HG02938 (cell line): ENCODE measurements around the gene RBM15.

Source experiments
- ATAC-seq: cut with Tn5 transposase; IDR thresholded peaks from one replicate; pipeline ENCODE4 v1.9.1; 2021; ENCODE audit warnings: mild to moderate bottlenecking, moderate library complexity; ENCODE audit not compliant: unreplicated experiment

Gene RBM15

GRCh38 chr1:110393691-110394492, 54.7 kb downstream of the RBM15 start:
- ATAC-seq: no peak

- no peak for ATAC-seq
Measured at GRCh38 chr1:110394493-110394820, 55.3 kb downstream of the RBM15 start.
